Ovary (tissue), 1 donor: ENCODE results near the gene LDB2.

Source experiments
- EP300 ChIP-seq: sonication (generic); formaldehyde crosslinking; IDR thresholded peaks from one replicate; pipeline ENCODE4 v1.6.1; 2017; ENCODE audit warnings: antibody characterized with exemption
- POLR2A ChIP-seq: fragments of 450-650 bp; IDR thresholded peaks from one replicate; pipeline ENCODE4 v1.6.1; 2017; ENCODE audit warnings: antibody characterized with exemption, mild to moderate bottlenecking, moderate library complexity

DNA sequence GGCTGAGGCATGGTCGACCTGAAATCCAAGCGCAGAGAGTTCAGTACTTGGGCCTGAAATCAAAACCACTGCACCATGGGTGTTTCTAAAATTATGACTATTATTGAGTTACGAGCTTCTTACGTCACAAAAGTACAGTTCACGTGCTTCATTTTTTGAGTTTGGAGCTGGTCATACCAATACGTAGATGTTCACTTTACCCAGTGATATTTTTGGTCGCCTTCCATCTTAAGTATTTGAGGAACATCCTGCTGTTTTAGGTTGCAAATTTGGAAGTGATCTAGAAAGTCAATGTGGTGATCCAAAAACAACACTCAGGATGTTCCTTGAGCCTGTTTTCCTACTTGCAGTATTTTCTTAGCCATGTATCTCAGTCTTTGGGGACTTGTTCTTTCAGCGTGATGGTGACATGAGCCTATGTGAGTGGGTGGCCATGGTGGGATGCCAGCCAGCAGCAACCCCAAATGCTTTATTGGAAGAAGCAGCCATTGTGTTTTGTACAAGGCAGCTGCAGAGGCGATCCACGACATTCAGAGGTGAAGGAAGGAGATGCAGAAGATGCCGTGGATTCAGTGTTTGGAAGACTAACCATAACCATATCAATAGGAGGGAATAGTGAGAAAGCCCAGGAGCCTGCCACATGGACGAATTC is 28.7 kb downstream of the LDB2 start:
- no peak for TF ChIP-seq POLR2A
- no peak for TF ChIP-seq EP300
